Endothelial cell of umbilical vein (primary cell): ENCODE data around the gene DPYD. TPM values are rescaled to one million over a fixed set of nuclear protein-coding genes. Genes with fewer than 3 reads are reported as not detected.

Experiments
- BruUV-seq: library from RNA; stranded (reverse); fragments of 400-500 nt; replicated peaks from 2 replicates; lab custom pipeline; 2021; lab: Mats Ljungman, UMichigan
- CTCF ChIA-PET: fragments of 300-600, 350-600 bp; sonication (Branson Sonifier 250); formaldehyde crosslinking; loops from one replicate; lab custom pipeline; 2021; ENCODE audit warnings: antibody characterized with exemption, inconsistent platforms; lab: Charles Lee
- POLR2A ChIA-PET: fragments of 300-600, 350-600 bp; sonication (Branson Sonifier 250); formaldehyde crosslinking; loops from one replicate; lab custom pipeline; 2021; ENCODE audit warnings: antibody characterized with exemption, inconsistent platforms; lab: Charles Lee
- DNase-seq: peaks from one replicate; pipeline ENCODE4 v3.0.0-alpha.2; 2011; ENCODE audit warnings: low read depth, low spot score
- FAIRE-seq: peaks from 2 replicates; lab custom pipeline; 2011; peaks lifted over from hg19 to GRCh38; lab: Jason Lieb, UNC
- H2AFZ ChIP-seq: 2 replicates; pipeline ENCODE4 v1.6.0; 2012; ENCODE audit warnings: low read depth, low read length, control low read depth, inconsistent platforms
- H3K27ac ChIP-seq: 2 replicates; pipeline ENCODE4 v1.5.1; 2011; ENCODE audit warnings: low read depth, mild to moderate bottlenecking, control low read depth, low read length, moderate library complexity; ENCODE audit not compliant: insufficient read depth
- H3K27me3 ChIP-seq, 2 experiments: 2 replicates each; pipeline versions ENCODE4 v1.6.0 to v1.6.1; 2011; ENCODE audit warnings: low read length in 2 of 2, mixed read lengths in 1 of 2; ENCODE audit not compliant: control insufficient read depth in 2 of 2, insufficient read depth in 2 of 2
- H3K36me3 ChIP-seq, 2 experiments: 2 replicates in 1 of 2; 3 replicates in 1 of 2; pipeline ENCODE4 v1.5.1; 2011; ENCODE audit warnings: low read length in 2 of 2, mild to moderate bottlenecking in 1 of 2, moderate library complexity in 1 of 2; ENCODE audit not compliant: control insufficient read depth in 2 of 2, insufficient read depth in 2 of 2; ENCODE audit errors: extremely low read depth in 1 of 2
- H3K4me1 ChIP-seq: 3 replicates; pipeline ENCODE4 v1.5.1; 2011; ENCODE audit warnings: mild to moderate bottlenecking, low read length; ENCODE audit not compliant: control insufficient read depth, insufficient read depth; ENCODE audit errors: extremely low read depth
- H3K4me2 ChIP-seq: 2 replicates; pipeline ENCODE4 v1.6.1; 2011; ENCODE audit warnings: low read length, control low read depth, mixed read lengths; ENCODE audit not compliant: insufficient read depth
- H3K4me3 ChIP-seq, 3 experiments: fragments of 200-600 bp in 1 of 3; sonication (generic), shearing (Covaris generic) in 1 of 3; replicated peaks in 1 of 3; 2 replicates each; pipeline ENCODE4 v1.5.1; 2011 to 2016; ENCODE audit warnings: control low read depth in 3 of 3, low read length in 3 of 3, mild to moderate bottlenecking in 2 of 3, inconsistent platforms in 1 of 3, low read depth in 1 of 3, moderate library complexity in 1 of 3; ENCODE audit not compliant: insufficient read depth in 1 of 3
- H3K79me2 ChIP-seq: 2 replicates; pipeline ENCODE4 v1.6.0; 2012; ENCODE audit warnings: low read length, inconsistent platforms; ENCODE audit not compliant: control insufficient read depth, insufficient read depth
- H3K9ac ChIP-seq: replicated peaks from 2 replicates; pipeline ENCODE3; 2011; ENCODE audit warnings: low read length, control low read depth; ENCODE audit not compliant: insufficient read depth; ENCODE audit errors: extremely low read depth
- H3K9me1 ChIP-seq: replicated peaks from 3 replicates; pipeline ENCODE4 v1.6.0; 2011; ENCODE audit warnings: mild to moderate bottlenecking, low read length; ENCODE audit not compliant: control insufficient read depth, insufficient read depth; ENCODE audit errors: extremely low read depth
- H3K9me3 ChIP-seq: replicated peaks from 2 replicates; pipeline ENCODE4 v1.5.1; 2012; ENCODE audit warnings: low read length, inconsistent platforms; ENCODE audit not compliant: control insufficient read depth, insufficient read depth
- H4K20me1 ChIP-seq: replicated peaks from 2 replicates; pipeline ENCODE3; 2011; ENCODE audit warnings: mild to moderate bottlenecking, low read length; ENCODE audit not compliant: control insufficient read depth, insufficient read depth; ENCODE audit errors: extremely low read depth
- CTCF ChIP-seq, 2 donors: IDR thresholded peaks; 1 replicate in 1 of 2; 2 replicates in 1 of 2; pipeline ENCODE4 v1.5.1; 2011; ENCODE audit warnings: low read length in 2 of 2, mild to moderate bottlenecking in 2 of 2, moderate library complexity in 2 of 2, control low read depth in 1 of 2, inconsistent platforms in 1 of 2, low read depth in 1 of 2; ENCODE audit not compliant: insufficient read depth in 1 of 2; ENCODE audit errors: extremely low read depth in 1 of 2
- EZH2 ChIP-seq: IDR thresholded peaks from 2 replicates; pipeline ENCODE4 v1.6.1; 2012; ENCODE audit warnings: borderline replicate concordance, low read depth, mild to moderate bottlenecking, moderate library complexity, low read length, inconsistent platforms; ENCODE audit not compliant: severe bottlenecking
- FOS ChIP-seq: IDR thresholded peaks from 2 replicates; pipeline ENCODE4 v1.6.1; 2011; ENCODE audit warnings: mild to moderate bottlenecking, low read length, moderate library complexity, borderline replicate concordance; ENCODE audit not compliant: insufficient read depth
- GATA2 ChIP-seq: IDR thresholded peaks from 2 replicates; pipeline ENCODE4 v1.7.0; 2011; ENCODE audit warnings: low read depth, mild to moderate bottlenecking, moderate library complexity, mixed read lengths, low read length; ENCODE audit not compliant: insufficient read length, insufficient read depth
- JUN ChIP-seq: IDR thresholded peaks from 2 replicates; pipeline ENCODE4 v1.6.1; 2011; ENCODE audit warnings: borderline replicate concordance, low read depth; ENCODE audit not compliant: insufficient read length, insufficient read depth
- MAX ChIP-seq: IDR thresholded peaks from 2 replicates; pipeline ENCODE4 v1.6.1; 2011; ENCODE audit not compliant: insufficient read depth, insufficient read length
- MYC ChIP-seq: IDR thresholded peaks from one replicate; pipeline ENCODE4 v1.6.1; 2011; ENCODE audit warnings: mild to moderate bottlenecking, low read depth, low read length
- POLR2A ChIP-seq: IDR thresholded peaks from 2 replicates; pipeline ENCODE4 v1.6.1; 2012; ENCODE audit warnings: low read depth, mild to moderate bottlenecking, control low read depth, low read length
- POLR2AphosphoS5 ChIP-seq: IDR thresholded peaks from 2 replicates; pipeline ENCODE4 v1.6.1; 2012; ENCODE audit warnings: low read depth, mild to moderate bottlenecking, control low read depth, low read length, moderate library complexity; ENCODE audit not compliant: insufficient read depth
- dilution Hi-C: fragments of 300-500 bp; cut with MboI; formaldehyde crosslinking; loops from one replicate; pipeline ENCODE4 v1.15.0; 2019; ENCODE audit warnings: low sequenced_read_pairs; ENCODE audit not compliant: extremely low pct_ligation_motif_present
- intact Hi-C: fragments of 100-400 bp; cut with micrococcal nuclease; formaldehyde crosslinking; loops from one replicate; pipeline ENCODE4 v1.10.0; 2022
- polyA plus RNA-seq, 4 experiments: library from polyadenylated mRNA; depleted of rRNA in 3 of 4; stranded (reverse) in 3 of 4; unstranded in 1 of 4; fragments of >200 nt; gene quantifications; 2 replicates each; pipeline versions ENCODE4 v1.2.1 to v1.2.3, GENCODE V29; 2011 to 2012; ENCODE audit warnings: missing spikeins in 1 of 4
- total RNA-seq: library from RNA; stranded (reverse); gene quantifications from 2 replicates; pipeline ENCODE4 v1.2.3, GENCODE V29; 2021

The DPYD gene
- total and polyA plus RNA-seq, 2 donors (not counting 3 experiments of a cell fraction or from before 2014, with no cell fraction given), result 4.6 to 15.1 TPM

GRCh38 chr1:97378596-97378995, 542.2 kb downstream of the DPYD start:
- H3K4me3 ChIP-seq, result no peak overlapping the region
- CTCF ChIA-PET, result interaction anchor here (1.6 kb wide), 1 partner anchor 18 kb away, joined by 4 read pairs; no protein-coding TSS in a partner anchor
- H3K4me2 ChIP-seq, result no peak overlapping the region
- DNase-seq (peak; percentile 12), FAIRE-seq (no peak)
- BruUV-seq, result no TSS peak
- no peaks in the 10 kb centered on the region for H3K79me2 ChIP-seq
- POLR2A ChIA-PET, result no interaction called here
- H3K4me1 ChIP-seq, result no peaks in the 10 kb centered on the region
- TF ChIP-seq FOS, result peak; percentile 18
- TF ChIP-seq POLR2AphosphoS5, result no peak
- no peaks in the 10 kb centered on the region for H4K20me1 ChIP-seq
- H2AFZ ChIP-seq, result no peak overlapping the region
- H3K36me3 ChIP-seq, result no peaks in the 10 kb centered on the region
- intact Hi-C loops, result no loop called here
- dilution Hi-C loops, result no loop called here
- no peak overlapping the region for H3K9ac ChIP-seq
- no peaks in the 10 kb centered on the region for H3K9me1 ChIP-seq
- no peaks in the 10 kb centered on the region for H3K27me3 ChIP-seq
- H3K27ac ChIP-seq, result no peak overlapping the region
- no peaks in the 10 kb centered on the region for H3K9me3 ChIP-seq

- CTCF ChIA-PET, result no interaction called here
- dilution Hi-C loops, result no loop called here
Measured at GRCh38 chr1:97377432-97378034, 543.3 kb downstream of the DPYD start.

More at GRCh38 chr1:97377432-97378034, 543.3 kb downstream of the DPYD start:
- DNase-seq, result no peak
- H3K4me1 ChIP-seq, result no peaks in the 10 kb centered on the region
- TF ChIP-seq POLR2AphosphoS5 (no peak), CTCF (IDR thresholded peaks at IDR 0.05; ENCODE audit: extremely low read depth in 1 of 2, insufficient read depth in 1 of 2, low read depth in 1 of 2, low read length in 2 of 2) (no peak), EZH2 (no peak), POLR2A (no peak), MYC (no peak), JUN (no peak), GATA2 (no peak), FOS (no peak), MAX (no peak)
- H3K9me3 ChIP-seq, result no peaks in the 10 kb centered on the region
- intact Hi-C loops, result no loop called here
- H3K27me3 ChIP-seq, result no peaks in the 10 kb centered on the region
- POLR2A ChIA-PET, result no interaction called here
- H3K9me1 ChIP-seq, result no peaks in the 10 kb centered on the region
- no peak overlapping the region for H2AFZ ChIP-seq
- no peak overlapping the region for H3K4me3 ChIP-seq
- H3K36me3 ChIP-seq, result no peaks in the 10 kb centered on the region
- H3K9ac ChIP-seq, result no peak overlapping the region
- H3K4me2 ChIP-seq, result no peak overlapping the region
- no peak for FAIRE-seq
- H3K27ac ChIP-seq, result no peak overlapping the region
- no TSS peak for BruUV-seq
- H4K20me1 ChIP-seq, result no peaks in the 10 kb centered on the region
- no peaks in the 10 kb centered on the region for H3K79me2 ChIP-seq
